GM19372 (cell line): ENCODE data around the gene COMMD9.

Experiments used
- ATAC-seq: cut with Tn5 transposase; IDR thresholded peaks from one replicate; pipeline ENCODE4 v1.9.1; 2021; ENCODE audit warnings: mild to moderate bottlenecking, low read depth, moderate library complexity; ENCODE audit not compliant: unreplicated experiment

COMMD9 gene

DNA sequence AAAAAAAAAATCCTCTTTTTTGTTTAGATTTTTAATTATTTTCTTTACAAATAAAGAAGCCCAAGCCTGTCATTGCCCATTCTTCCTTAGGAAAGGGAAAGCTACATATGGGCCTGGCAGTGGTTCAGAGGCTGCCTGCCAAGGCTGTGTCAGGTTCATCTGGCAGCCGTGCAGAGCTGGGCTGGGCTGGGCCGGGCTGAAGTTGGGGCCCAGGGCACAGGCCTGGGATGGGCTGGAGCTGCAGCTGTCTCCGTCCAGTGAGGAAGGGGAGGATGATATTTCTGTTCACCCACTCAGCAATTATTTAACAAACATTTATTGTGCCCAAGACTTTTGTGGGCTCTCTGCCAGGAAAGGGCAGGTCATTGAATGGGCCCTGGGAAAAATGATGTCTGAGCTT lies 11.4 kb upstream of the COMMD9 start:
- ATAC-seq, result no peak

DNA sequence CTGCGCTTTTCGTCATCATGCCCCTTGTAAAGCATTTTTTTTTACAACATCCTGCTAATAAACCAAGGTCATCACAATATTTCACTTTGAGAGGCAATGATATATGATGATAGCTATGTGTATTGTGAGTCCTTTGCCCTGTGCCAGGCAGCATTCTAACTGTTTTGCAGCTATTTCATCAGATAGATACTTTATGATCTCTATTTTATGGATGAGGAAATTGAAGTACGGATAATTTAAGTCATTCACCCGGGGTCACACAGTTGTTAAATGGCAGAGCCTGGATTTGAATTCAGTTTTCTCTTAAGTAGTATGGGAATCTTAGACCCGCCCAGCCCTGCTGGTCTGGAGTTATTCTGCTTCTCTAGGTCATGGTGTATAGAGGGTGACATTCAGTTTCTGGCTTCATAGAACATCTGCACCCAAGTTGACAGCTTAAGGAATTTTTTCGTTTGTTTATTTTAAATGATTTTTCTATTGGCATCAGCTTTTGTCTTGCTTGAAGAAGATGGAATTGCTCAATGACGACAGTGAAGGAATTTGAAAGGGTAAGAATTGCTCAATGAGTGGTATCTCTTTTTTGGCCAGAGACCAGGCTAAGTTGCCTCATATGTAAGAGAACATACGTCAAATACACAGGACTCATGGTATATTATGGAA lies 7.8 kb upstream of the COMMD9 start:
- no peak for ATAC-seq

DNA sequence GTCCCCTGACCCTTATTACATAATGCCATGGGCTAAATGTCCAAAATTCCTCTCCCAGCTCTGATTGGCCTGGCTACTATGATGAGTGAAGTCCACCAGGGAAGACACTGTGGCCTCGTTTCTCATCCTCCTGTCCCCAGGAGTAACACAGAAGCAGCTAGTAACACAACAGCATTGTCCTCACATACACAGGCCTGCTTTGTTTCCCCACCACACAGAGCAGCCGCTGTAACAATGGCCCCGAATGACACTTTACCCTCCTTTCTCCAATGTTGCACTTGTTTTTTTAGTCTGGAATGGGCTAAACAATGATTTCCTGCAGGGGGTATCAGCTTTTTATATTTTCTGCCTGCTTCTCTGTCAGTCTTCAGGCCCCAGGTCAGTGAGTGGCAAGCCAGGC lies 6.7 kb upstream of the COMMD9 start, which contains the start of gene PRR5L:
Gene PRR5L (plus strand): TSS at position 363 of the 400 bp plus-strand sequence. CDS start 104,834 bp downstream, outside the sequence.
- no peak for ATAC-seq

DNA sequence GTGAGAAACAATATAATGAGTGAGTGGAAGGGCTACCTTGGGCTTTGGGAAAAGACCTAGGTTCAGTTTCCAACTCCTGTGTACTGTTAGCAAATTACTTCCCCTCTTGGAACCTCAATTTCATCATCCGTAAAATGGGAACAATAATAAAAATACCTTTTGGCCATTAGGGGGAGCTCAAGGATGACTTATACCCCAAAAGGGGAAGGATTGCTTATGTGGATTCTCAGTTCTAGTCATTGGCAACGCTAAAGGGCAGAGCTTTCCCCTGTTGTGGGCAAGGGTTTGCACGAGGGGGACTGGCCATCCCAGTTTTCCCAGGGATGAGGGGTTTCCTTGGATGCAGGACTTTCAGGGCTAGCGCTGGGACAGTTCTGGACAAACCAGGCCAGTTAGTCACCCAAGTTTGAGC lies 3.1 kb upstream of the COMMD9 start:
- peak; percentile 37 for ATAC-seq

DNA sequence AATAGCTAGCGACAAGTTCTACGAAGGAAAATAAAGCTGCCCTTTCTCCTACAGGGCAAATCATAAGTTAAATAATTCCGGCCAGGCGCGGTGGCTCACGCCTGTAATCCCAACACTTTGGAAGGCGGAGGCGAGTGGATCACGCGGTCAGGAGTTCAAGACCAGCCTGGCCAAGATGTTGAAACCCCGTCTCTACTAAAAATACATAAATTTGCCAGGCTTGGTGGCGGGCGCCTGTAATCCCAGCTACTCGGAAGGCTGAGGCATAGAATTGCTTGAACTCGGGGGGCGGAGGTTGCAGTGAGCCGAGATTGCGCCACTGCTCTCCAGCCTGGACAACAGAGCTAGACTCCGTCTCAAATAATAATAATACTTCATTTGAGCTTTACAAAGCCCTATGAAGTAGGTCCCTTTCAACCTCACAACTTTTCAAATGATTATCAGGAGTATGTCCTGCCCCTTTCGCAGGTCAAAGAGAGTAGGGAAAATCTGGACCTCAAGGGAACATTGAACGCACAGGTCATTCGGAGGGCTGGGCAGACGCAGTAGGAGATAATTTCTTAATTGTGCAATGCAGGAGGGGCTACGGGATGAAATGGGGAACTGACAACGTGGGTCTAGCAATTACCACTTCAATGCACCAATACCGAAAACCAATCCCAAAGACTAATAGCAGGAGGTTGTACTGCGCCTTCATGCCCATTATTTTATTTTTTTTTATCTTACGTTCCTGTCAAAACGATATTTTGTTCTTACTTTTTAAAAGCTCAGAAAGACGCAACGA lies 590 bp downstream of the COMMD9 start:
- no peak for ATAC-seq

DNA sequence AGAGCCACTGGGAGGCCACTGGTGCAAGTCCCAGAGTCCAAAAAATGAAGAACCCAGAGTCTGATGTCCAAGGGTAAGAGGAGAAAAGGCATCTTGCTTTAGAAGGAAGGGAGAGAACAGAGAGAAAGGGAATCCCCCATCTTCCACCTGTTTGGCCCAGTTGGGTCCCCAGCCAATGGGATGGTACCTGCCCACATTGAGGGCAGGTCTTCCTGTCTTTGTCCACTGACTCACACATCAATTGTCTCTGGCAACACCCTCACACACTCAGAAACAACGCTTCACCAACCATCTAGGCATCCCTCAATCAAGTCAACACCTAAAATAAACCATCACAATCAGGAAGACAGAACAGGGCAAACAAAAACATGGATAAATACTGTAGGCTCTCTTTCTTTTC lies 6.3 kb downstream of the COMMD9 start:
- no peak for ATAC-seq

DNA sequence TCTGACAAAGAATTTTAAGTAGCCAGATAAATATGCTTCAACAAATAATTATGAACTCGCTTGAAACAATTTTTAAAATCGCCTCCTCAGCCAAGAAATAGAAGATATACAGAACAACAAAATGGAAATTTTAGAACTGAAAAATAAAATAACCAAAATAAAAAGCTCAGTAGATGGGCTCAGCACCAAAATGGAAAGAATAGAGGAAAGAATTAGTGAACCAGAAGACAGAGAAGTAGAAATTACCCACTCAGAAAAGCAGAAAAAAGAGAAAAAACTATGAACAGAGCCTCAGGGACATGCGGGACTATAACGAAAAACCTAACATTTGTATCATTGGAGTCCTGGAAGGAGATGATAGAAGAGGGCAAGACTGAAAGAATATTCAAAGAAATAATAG lies 7.4 kb downstream of the COMMD9 start:
- ATAC-seq, result no peak

DNA sequence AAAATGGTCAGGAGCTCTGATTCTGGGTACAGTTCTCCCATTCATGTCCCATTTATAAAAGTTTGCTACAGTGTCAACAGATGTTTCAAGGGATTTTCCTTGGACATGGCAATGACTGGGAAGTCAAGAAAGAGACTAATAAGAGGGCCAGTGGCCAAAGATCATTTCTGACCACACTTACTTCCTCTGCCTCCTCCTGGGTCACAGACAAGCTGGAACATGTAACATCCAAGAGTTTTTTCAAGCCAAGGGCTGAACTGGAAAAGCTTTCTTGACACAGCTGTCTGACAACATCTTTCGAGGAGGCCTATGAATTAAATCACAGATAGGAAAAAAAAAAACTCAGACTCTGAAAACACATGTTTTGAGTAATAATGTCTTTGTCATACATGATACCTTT lies 8.7 kb downstream of the COMMD9 start:
- no peak for ATAC-seq

DNA sequence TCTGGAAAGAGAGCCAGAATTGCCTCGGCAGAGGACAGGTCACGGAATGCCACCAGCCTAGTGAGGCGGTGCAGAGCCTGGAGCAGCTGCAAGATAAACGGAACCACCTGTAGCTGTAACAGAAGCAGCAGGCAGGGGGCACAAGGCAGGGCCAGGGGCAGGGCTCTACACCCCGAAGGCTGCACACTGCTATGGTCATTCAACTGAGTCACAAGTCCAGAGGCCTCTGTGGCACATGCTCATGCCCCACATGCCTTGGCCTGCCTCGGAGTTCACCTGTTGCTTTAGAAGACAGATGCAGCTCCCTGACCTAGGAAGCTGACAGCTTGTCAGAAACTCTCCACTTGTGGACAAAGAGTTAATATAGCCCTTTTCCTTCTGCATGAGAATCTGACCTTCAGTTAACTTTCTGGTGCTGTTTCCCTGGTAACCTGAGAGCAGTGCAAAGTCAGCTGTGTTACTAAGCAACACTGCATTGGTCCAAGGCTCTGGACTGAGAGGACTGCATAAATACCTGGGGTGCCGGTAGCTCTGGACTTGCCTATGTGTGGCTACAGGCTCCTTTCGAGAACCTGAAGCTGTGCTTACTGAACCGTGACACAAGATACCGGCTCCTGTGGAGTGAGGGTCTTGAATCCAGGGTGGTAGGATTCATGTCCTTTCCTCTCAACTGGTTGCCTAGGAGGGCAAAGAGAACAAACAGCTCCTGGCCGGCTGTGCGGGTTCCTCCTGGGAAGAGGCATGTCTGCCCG lies 10.5 kb downstream of the COMMD9 start:
- no peak for ATAC-seq

DNA sequence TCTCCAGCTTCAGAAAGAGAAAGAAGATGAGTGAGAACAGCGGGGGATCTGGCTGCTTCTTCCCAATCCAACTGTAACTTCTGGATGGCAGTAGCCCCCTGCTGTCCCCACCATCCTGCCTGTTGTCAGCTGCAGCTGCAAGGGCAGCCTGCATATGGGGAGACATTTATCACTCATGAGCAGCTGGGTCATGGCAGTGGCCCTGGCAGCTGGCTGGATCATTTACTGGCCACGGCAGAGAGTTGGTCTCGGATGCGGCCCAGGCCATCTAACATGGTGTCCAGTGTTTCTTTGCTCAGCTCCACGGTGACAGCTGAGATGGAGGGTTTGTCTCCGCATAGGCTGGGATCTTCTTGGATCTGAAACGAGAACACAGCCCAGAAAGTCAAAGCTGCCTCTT lies 14.8 kb downstream of the COMMD9 start:
- no peak for ATAC-seq

DNA sequence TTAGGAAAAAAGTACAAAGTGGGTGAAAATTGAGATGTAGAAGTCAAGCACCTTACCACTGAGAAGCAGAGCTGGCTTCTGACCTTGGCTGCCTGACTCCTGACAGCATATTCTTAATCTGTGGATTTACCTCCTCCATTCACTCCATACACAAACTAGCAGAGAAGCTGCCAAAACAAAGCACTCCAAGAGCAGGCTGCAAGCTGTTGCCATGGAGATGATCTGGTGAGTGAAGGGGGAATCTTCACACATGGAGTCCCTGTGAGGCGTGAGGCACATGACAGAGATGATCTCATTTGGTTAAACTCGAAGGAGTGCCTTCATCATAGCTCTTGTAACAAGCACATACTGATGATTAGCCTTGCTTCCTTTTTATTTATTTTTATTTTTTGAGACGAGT lies 16.1 kb downstream of the COMMD9 start:
- ATAC-seq, result no peak

DNA sequence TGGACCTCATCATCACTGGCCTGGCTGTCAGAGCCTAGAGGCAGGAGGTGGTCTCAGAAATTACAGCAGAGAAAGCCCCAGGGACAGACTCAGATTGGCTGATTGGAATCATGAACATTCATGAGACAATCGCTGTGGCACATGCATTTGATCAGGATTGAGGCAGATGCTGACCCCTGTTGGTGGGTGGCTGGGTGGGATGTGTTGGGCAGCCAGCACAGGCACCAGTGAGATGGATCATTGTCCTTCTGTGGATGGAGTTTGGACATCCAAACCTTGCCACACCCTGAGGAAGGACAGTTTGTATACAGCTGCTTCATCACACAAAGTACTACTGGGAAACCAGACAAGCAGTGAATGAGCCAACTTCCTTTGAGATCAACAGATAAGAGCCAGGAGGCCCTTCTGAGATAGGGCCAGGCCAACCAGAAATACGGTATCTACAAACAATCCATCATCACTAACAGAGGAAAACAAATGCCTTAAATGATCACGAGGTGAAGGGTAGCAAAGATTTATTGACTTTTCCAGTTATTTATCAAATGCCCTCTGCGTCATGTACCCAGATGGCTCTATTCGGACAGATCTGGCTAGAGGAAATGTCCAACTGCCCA lies 17.3 kb downstream of the COMMD9 start:
- no peak for ATAC-seq

DNA sequence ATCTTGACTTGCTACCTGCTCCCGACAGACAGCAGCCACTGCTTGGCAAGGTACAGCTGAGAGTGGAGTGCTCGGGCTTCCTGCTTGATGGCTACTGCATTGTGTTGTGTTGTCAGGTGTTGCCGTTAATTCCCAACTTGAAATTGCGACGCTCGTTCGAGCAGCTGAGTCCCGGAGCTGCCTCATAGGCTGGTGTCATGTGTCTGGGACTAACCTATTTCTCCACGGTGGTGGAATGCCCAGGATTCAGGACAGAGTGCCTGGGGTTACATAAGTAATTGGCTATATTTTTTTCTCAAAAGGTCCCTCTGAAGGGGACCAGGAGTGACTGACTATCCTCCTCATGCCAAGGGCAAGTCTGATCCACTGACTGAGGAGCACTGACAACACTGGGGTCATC lies 18.5 kb downstream of the COMMD9 start:
- no peak for ATAC-seq

DNA sequence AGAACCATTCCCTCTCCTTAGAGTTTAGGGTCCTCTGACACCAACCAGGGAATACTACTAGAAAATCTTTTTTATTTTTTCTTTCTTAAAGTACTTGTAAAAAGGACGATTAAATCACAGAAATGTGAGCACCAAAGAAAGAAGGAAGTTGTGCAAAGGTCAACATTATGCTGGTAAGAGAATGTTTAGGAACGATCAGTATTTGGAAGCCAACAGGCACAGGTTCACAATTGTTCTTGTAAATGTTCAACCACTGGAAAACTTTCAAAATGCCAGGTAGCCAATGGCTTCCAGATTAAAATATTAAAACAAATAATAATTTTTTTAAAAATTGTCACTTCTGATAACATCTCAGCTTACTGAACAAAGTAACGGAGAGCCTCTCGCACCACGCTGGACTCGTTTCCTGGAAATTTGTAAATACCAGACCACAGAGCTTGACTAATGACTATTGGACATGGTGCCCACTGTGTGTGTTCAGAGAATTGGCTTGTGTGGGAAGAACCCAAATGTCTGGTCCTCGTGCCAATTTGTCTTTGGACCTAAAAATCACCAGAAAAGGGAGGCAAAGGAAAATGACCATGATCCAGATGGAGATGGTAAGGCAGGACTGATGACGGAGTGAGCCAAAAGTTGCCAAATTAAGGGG lies 20.8 kb downstream of the COMMD9 start:
- ATAC-seq, result no peak

DNA sequence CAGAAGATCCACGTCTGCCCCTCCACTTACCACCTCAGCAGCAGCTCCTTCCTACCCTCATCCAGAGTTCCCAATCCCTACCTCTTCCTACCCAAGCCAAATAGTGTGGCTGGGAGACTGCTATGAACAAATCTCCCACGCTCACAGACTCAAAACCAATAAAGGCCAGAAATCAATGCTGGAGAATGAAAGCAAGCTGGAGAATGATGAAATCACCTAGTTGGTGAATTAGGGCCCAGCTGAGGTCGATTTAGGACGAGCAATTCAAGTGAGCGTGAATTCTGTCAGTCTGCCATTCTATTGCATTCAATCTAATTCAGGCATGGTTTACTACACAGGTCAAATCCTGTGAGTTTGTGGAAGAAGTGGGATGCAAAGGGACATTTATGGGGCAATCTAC lies 22.5 kb downstream of the COMMD9 start:
- no peak for ATAC-seq

DNA sequence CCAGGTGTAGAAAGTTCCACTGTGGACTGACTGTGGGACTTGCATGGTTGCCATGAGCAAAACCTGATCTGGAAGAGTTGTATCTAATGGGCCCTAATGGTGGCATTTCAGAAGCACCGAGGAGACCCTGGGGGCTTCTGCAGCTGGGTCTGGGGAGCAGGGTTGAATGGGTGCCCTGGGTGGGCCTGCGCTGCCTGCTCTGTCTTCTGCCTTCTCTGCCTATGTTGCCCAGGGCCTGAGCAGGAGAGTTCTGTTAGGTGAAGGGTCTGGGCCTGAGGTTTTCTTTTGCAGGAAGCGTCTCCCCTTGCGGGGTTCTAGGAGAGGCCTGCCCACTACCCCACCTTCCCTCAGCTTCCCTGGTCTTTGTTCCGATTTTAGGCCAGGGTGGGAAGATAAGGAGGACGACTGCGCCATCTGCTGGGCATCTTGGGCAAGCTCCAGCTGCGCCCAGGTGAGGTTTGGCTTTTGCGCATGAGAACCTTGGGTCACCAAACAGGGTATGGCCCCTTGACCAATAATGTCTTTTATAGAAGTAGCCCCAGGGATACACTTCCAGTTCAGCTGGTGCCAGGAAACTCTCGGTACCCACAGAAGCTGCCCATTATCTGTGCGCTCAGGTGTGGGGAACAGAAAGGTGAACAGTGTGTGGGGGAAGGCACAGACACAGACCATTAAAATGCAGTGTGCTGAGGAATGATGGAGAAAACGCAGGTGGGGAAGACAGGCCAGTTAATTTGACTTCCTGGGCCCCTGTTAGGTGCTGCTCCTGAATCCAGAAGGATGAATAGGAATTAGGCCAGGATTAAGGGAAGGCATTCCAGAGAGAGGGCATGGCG lies 23.2 kb downstream of the COMMD9 start:
- peak; percentile 63 for ATAC-seq

DNA sequence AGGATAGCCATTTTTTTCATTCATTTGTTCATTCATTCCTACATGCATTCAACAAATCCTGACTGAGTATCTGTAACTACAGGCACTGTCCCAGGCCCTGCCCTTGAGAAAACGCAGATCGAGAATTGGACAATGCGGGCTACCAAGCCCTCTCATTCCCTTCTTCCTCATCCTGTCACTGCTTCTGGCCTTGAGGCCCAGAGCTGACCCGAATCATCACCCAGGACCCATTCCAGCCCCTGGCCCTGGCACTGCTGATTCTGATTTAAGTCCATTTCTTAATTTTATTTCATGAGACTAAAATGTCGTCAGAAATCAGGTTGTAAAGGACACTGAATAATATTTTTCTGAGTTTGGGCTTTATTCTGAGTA lies 24.3 kb downstream of the COMMD9 start:
- no peak for ATAC-seq

DNA sequence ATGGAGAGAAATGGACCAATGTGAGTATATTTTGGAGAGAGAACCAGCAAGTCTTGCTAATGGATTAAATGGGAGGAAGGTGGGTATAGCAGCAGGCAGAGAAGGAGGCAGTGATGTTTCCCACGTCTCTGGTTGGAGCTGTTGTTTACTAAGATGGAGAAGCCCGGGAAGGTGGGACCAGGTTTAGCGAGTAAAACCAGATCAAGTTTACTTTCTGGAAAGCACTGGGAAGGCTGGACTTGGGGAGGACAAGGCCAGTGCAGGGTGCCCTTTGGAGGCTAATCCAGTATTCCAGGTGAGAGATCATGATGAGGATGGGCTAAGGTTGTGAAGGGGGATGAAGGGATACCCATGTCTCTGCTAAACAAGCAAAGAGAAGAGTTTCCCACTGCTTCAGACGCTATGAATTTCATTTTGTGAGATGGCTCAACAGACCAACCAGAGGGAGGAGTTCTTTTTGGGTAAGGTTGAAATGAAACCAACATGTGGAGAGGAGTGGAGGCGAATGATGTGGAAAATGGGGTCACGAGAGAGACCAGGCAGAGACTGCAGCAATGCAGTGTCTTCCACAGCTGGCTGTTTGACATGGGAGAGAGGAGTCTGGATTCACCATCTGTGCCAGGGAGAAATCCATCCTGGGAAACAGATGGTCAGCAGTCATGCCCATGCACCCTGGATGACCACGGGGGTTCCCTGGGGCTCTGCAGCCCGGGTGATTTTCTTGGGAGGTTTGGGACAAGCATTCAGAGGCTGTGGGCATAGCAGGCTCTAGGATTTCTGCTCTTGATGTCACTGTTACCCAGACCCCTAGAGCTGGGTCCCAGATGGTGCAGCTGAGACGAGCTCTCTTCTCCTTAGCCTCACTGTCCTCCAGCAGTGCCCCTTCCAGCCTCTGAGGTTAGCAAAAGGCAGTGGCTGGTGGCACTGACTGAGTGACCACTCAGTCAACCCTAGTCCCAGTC lies 24.9 kb downstream of the COMMD9 start:
- no peak for ATAC-seq

DNA sequence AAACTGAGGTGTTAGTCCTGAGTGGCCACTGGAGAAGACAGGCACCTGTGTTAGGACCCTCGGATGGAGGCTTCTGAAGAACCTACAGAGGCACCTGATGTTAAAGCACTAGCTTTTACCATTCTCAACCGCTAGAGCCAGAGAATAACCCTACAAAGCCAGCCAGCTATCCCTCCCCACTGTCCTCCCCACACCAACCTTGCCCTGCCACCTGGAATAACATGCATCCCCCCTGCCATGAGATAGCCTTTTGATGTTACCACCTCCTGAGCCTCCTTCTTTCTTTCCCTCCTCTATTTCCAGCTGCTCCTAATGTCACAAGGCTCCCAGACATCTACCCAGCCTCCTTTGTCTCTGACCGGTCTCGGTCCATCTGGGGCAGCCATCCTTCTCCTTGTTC lies 28.1 kb downstream of the COMMD9 start:
- ATAC-seq, result no peak
